ENCODE data around the gene OR2Z1.
"Not testable (repeated sequence)": the region's sequence is repeated elsewhere in the genome, so short reads cannot be mapped to it uniquely, and the experiment has no call there.

Gene OR2Z1

DNA sequence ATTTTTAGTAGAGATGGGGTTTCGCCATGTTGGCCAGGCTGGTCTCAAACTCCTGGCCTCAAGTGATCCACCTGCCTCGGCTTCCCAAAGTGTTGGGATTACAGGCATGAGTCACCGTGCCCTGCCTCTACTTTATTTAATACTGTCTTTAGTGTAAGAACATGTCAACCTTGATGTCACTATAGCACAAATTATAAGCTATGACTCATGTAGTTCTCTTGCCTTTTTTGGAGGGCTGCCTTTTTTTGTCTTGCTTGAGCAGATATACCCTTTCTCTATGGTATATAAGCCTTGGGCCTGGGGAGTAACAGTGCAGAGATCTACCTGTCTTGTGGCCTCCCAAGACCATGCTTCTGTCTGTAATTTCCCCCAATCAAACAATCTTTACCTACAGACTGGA, 16.1 kb upstream of the OR2Z1 start:
- DNase-seq, result not testable (repeated sequence)

- DNase-seq, result no peak
Measured at GRCh38 chr19:8705742-8706141, 15.7 kb upstream of the OR2Z1 start.

GRCh38 chr19:8710337-8710736, 11.1 kb upstream of the OR2Z1 start:
- DNase-seq, result not testable (repeated sequence)

DNA sequence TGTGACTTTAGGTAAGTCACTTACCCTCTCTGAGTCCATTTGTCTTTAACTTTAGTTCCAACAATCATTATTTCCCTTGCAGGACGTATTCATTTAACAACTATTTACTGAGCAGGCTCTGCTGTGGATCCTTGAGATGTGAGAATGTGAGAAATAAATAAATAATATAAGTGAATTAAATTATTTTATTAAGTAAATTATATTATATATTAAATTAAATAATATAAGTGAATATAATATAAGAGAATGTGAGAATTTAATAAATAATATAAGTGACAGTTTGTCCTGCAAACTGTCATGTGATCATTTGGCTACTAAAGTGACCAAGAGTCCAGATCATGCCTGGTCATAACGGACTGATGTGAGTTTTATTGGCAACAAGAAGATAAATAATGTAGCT, 598 bp downstream of the OR2Z1 start:
- DNase-seq, result no peak

DNA sequence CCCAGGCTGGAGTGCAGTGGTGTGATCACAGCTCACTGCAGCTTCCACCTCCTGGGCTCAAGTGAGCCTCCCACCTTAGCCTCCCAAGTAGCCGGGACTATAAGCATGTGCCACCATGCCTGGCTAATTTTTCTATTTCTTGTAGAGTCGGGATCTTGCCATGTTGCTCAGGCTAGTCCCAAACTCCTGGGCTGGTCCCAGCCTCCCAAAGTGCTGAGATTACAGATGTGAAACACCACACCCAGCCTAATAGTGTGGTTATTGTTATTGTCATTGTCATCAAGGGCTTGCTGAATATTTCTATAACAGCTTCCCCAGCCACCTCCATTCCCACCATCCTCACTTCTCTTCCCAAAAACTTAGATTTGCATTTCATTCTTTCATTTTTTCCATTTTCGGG, 2.8 kb downstream of the OR2Z1 start:
- no peak for DNase-seq

DNA sequence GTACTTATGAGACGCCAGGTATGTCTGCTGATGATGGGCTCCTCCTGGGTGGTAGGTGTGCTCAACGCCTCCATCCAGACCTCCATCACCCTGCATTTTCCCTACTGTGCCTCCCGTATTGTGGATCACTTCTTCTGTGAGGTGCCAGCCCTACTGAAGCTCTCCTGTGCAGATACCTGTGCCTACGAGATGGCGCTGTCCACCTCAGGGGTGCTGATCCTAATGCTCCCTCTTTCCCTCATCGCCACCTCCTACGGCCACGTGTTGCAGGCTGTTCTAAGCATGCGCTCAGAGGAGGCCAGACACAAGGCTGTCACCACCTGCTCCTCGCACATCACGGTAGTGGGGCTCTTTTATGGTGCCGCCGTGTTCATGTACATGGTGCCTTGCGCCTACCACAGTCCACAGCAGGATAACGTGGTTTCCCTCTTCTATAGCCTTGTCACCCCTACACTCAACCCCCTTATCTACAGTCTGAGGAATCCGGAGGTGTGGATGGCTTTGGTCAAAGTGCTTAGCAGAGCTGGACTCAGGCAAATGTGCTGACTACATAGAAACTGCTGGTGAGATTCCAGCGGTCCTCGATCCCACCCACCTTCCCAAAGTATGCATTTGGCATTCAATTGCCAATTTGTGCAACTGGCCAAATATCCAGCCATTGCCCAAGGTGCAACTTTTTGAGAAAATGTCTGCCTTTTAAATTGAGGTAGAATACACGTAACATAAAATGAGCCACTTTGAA, 10.2 kb downstream of the OR2Z1 start:
- no peak for DNase-seq

GRCh38 chr19:8738377-8738776, 16.9 kb downstream of the OR2Z1 start:
- no peak for DNase-seq

DNA sequence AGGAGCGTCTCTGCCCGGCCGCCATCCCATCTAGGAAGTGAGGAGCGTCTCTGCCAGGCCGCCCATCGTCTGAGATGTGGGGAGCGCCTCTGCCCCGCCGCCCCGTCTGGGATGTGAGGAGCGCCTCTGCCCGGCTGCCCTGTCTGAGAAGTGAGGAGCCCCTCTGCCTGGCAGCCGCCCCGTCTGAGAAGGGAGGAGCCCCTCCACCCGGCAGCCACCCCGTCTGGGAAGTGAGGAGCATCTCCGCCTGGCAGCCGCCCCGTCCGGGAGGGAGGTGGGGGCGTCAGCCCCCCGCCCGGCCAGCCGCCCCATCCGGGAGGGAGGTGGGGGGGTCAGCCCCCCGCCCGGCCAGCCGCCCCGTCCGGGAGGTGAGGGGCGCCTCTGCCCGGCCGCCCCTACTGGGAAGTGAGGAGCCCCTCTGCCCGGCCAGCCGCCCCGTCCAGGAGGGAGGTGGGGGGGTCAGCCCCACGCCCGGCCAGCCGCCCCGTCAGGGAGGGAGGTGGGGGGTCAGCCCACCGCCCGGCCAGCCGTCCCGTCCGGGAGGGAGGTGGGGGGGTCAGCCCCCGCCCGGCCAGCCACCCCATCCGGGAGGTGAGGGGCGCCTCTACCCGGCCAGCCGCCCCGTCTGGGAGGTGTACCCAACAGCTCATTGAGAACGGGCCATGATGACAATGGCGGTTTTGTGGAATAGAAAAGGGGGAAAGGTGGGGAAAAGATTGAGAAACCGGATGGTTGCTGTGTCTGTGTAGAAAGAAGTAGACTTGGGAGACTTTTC, 18.0 kb downstream of the OR2Z1 start:
- not testable (repeated sequence) for DNase-seq

- not testable (repeated sequence) for DNase-seq
Measured at GRCh38 chr19:8767257-8767656, 45.8 kb downstream of the OR2Z1 start.

DNA sequence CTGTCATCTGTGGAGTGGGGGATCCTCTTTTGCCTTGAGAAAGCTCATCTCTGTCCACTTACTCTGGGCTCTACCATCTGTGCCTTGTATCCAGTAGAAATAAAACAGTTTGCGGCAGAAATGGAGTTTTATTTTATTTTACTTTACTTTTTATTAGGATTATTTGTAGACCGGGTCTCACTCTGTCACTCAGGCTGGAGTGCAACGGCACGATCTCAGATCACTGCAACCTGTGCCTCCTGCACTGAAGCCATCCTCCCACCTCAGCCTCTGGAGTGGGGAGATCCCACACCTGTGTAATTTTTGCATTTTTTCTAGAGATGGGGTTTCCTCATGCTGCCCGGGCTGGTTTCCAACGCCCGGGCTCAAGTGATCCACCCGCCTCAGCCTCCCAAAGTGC, 47.8 kb downstream of the OR2Z1 start:
- not testable (repeated sequence) for DNase-seq

DNA sequence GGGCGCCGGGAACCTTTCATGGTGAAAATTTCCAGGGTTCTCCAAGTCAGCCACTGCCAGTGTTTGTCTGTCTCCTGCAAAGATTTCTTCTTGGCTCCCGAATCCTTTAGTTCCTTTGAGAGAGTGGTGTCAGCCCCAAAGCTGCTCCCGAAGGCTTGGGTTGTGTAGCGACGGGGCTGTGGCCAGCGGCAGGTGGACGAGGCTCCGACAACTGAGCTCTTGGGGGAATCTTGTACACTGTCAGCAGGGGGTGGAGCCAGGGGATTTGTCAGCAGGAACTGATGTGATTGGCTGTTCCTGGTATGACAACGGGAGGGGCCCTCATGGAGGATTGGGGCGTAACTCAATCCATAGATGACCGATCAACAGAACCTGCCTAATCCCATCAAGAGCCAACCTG, 52.2 kb downstream of the OR2Z1 start:
- DNase-seq, result not testable (repeated sequence)
